HG03460 (cell line): ENCODE measurements around the gene OTC.

Experiments
- ATAC-seq: cut with Tn5 transposase; IDR thresholded peaks from one replicate; pipeline ENCODE4 v1.9.1; 2021; ENCODE audit not compliant: unreplicated experiment

The OTC gene

GRCh38 chrX:38357747-38358673 is 5.6 kb downstream of the OTC start:
- ATAC-seq = no peak

- ATAC-seq = no peak
Observed at GRCh38 chrX:38363046-38363445, 10.6 kb downstream of the OTC start.

GRCh38 chrX:38365954-38366353 is 13.6 kb downstream of the OTC start:
- no peak for ATAC-seq

- ATAC-seq = no peak
Observed at GRCh38 chrX:38368774-38369173, 16.4 kb downstream of the OTC start.

GRCh38 chrX:38371641-38372040 is 19.2 kb downstream of the OTC start:
- ATAC-seq = no peak

GRCh38 chrX:38374431-38374830 is 22.0 kb downstream of the OTC start:
- ATAC-seq = no peak

GRCh38 chrX:38375891-38376290 is 23.5 kb downstream of the OTC start:
- no peak for ATAC-seq

- no peak for ATAC-seq
Observed at GRCh38 chrX:38376747-38377146, 24.3 kb downstream of the OTC start.

- ATAC-seq = no peak
Observed at GRCh38 chrX:38379088-38379487, 26.7 kb downstream of the OTC start.

- ATAC-seq = no peak
Observed at GRCh38 chrX:38382663-38383062, 30.3 kb downstream of the OTC start.

GRCh38 chrX:38400389-38400910 is 48.0 kb downstream of the OTC start:
- no peak for ATAC-seq

- ATAC-seq = no peak
Observed at GRCh38 chrX:38402118-38402517, 49.7 kb downstream of the OTC start.

GRCh38 chrX:38403834-38404233 is 51.4 kb downstream of the OTC start:
- no peak for ATAC-seq

- ATAC-seq = no peak
Observed at GRCh38 chrX:38407126-38407525, 54.7 kb downstream of the OTC start.

- ATAC-seq = no peak
Observed at GRCh38 chrX:38409289-38409688, 56.9 kb downstream of the OTC start.

- ATAC-seq = no peak
Observed at GRCh38 chrX:38426785-38427184, 74.4 kb downstream of the OTC start.

- no peak for ATAC-seq
Observed at GRCh38 chrX:38431525-38431924, 79.1 kb downstream of the OTC start.

- no peak for ATAC-seq
Observed at GRCh38 chrX:38435130-38435529, 82.7 kb downstream of the OTC start.

- no peak for ATAC-seq
Observed at GRCh38 chrX:38437093-38437492, 84.7 kb downstream of the OTC start.

- no peak for ATAC-seq
Observed at GRCh38 chrX:38438321-38438720, 85.9 kb downstream of the OTC start.

GRCh38 chrX:38452603-38453002 is 100.2 kb downstream of the OTC start:
- no peak for ATAC-seq

- ATAC-seq = no peak
Observed at GRCh38 chrX:38458071-38458470, 105.7 kb downstream of the OTC start.

- no peak for ATAC-seq
Observed at GRCh38 chrX:38462257-38462656, 109.9 kb downstream of the OTC start.
